GM15510 (cell line): ENCODE measurements around the gene MEPE.

Experiments used
- POLR2A ChIP-seq: IDR thresholded peaks from 3 replicates; pipeline ENCODE4 v1.6.1; 2011; ENCODE audit warnings: borderline replicate concordance; ENCODE audit not compliant: insufficient read length; ENCODE audit errors: extremely low read depth

Gene MEPE

DNA sequence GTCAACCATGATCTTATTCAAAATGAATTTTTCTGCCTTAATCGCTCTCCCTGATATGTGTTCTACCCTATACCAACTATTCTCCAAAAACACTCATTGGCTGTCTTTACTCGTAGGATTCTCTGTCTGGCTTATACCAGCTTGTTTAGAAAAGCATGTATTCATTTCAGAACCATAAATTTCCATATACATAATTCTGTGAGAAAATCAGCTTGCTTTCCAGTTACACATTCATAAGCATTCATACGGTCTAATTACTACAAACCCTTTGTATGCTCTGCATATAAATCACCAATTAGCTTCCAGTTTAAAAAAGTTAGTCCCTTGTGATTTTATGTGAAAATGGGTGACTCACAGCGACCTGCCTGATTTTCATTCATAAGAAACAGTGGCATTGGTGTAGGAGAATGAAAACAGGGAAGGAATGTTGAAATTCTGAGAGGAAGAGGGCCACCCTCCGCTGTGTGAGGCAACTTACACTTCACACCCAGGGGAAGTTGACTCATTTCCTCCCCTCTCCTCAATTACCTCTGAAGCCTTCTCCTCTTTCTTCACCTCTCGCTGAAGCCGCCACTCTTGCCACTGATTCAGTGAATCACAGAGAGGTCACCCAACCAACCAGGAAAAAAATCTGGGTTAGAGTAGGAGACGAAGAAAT is 63.3 kb downstream of the MEPE start:
- TF ChIP-seq POLR2A, result no peak
